Stimulated activated CD8-positive, alpha-beta memory T cell treated with anti-CD3 and anti-CD28 coated beads, Interleukin-15, amount 100 ng/mL, for 24 hours (primary cell): ENCODE measurements around the gene KRT82.

Experiments
- DNase-seq: peaks from one replicate; pipeline ENCODE4 v3.0.0-alpha.2; 2020; ENCODE audit warnings: low read depth

KRT82 gene

GRCh38 chr12:52435659-52435999, 29.5 kb upstream of the KRT82 start:
- no peak for DNase-seq

- no peak for DNase-seq
Measured at GRCh38 chr12:52434760-52435530, 28.8 kb upstream of the KRT82 start.

GRCh38 chr12:52434081-52434733, 28.1 kb upstream of the KRT82 start, which contains the start of gene KRT75:
KRT75 (minus strand) TSS chr12:52434371; CDS start chr12:52434304, 67 bp downstream.
- no peak for DNase-seq

- DNase-seq = no peak
Measured at GRCh38 chr12:52433501-52434080, 27.5 kb upstream of the KRT82 start.

DNA sequence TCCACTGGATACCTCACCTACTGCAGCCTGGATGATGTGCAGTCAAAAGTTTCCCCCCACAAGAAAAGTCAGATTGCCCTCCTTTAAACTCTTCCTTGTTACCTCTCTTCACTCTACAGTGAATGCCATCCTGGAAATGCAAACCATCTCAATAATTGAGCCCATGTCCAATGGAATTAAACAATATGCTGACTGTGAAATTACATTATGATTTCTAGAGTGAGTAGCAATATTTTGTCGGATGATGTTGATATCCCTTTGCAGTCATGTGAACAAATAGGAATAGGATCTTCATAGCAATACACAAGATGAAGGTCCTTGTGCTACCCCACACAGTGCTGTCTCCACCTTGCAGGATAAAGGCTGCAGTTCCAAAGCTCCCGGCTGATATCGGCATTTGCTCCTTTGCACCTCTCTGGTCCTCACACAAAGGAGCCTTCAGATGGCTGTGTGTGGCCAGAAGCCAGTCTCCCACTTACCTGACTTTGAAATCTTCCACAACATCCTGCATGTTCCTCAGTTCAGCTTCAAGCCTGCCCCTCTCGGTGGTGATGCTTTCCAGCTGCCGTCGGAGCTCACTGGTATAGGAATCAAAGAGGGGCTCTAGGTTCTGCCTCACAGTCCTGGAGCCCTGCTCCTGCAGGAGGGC, 26.5 kb upstream of the KRT82 start:
- no peak for DNase-seq

DNA sequence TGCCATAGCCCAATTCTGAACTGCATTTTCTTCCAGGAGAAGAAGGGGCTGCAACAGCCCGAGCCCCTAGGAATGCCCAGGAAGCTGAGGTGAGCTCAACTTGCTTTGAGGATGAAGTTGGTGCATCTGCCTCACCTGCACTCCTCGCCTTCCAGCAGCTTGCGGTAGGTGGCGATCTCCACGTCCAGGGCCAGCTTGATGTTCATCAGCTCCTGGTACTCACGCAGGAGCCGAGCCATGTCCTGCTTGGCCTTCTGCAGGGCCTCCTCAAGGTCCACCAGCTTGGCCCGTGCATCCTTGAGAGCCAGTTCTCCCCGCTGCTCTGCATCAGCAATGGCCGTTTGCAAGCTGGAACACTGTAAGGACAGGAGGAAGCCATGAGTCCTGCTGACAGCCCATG, 22.0 kb upstream of the KRT82 start:
- no peak for DNase-seq

DNA sequence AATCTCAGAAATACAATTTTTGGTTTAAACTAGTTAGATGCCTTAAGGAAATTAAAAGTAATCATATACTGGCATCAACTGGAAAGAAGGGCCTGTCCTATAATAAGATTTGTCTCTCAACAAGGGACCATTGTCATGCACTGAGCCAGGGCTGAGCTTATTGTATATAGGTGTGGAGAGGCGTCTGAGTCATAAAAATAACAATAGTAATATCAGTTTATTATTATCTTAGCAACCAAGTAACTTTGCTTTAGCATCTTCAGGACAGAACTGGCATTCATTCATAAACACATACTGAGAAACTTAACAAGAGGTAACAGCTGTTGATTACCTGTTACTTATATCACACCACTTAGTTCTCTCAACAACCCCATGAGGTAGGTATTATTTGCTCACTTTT, 20.9 kb upstream of the KRT82 start:
- no peak for DNase-seq

DNA sequence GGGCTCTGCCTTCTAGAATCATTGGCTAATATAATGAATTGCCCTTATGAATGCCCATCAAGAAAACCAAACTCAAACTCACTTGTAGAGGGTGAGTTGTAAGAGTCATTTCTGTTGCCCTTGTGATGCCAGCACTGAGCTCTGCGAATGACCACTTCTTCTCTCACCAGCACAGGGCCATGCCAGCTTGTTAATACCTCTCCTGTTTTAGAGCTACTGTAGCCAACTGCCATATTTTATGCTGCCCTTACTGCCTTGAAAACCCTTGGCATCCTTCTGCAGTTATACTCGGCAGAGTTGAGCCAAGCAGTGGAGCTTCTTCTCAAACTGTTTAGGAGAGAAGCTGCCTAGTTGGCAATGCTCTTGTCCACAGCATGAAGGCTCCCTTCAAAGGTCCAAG, 19.9 kb upstream of the KRT82 start:
- DNase-seq = no peak

DNA sequence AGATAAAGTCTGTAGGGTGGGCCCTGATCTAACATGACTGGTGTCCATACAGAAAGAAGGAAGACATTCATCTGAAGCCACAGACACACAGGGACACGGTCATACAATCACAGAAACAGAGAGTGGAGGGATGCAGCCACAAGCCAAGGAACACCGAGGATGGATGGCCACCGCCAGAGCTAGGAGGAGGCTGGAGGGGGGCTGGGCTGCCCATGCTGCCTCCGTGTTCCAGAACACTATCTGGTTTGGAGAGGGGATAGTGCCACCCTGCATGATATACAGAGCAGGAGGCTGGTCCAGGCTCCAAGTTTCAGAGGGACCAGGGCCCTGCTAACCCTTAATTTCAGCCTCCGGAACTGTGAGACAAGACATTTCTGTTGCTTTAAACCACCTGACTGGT, 19.3 kb upstream of the KRT82 start:
- no peak for DNase-seq

- DNase-seq = no peak
Measured at GRCh38 chr12:52423661-52424500, 17.7 kb upstream of the KRT82 start.

DNA sequence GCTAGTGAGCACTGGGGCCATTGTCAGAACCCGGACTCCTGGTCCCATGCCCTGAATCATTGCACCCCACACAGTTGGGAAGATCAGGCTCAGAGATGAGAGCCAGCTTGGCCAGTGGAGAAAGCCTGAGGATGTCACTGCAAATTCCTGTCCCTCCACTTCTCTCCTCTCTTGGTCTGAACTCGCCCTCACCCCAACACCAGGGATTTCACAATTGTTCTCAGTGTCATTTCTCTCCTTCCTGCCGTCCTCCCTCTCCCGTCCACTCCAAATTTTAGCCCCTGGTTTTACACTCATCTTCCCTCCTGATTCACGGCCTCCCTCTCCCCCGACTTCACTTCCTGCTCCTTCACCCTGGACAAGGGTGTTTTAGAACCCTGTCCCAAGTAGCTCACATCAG, 16.9 kb upstream of the KRT82 start:
- no peak for DNase-seq

DNA sequence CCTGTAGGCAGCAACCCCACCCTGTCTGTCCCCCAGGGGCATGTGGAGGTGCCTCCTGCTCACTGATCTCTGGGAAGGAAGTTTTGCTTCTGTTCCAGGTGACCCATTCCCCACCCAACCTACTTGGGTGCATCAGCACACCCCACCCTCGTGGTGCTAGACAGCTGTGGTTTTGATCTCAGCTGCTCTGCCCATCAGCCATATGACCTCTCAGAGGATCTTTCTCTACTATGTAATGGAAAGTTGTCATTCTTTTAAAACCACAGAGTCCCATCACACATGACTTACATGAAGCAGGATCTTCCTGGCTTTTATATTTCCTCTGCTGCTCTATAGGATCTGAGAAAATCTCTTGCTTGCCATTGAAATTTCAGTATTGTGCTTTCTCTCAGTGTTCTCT, 13.5 kb upstream of the KRT82 start:
- no peak for DNase-seq

- no peak for DNase-seq
Measured at GRCh38 chr12:52418576-52419110, 12.5 kb upstream of the KRT82 start.

DNA sequence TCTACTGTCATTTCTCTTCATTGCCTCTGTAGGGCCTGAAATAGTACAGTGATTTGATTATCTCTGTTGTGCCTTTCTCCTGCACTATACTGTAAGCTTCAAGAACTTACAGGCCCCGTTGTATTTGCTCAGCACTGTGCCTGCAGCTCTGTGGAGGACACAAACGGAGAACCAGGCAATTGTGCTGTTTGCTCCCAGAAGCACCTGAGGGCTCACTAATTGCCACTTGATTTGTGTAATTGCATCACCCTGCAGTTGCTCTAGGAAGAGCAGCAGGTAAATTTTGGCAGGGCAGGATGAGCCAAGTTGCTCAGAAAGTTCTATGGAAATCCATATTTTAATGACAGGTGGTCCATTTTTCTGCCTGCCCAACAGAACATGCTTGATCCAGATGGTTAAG, 11.6 kb upstream of the KRT82 start:
- no peak for DNase-seq

GRCh38 chr12:52416795-52417194, 10.7 kb upstream of the KRT82 start:
- DNase-seq = no peak

GRCh38 chr12:52415870-52416750, 10.0 kb upstream of the KRT82 start:
- DNase-seq = no peak

GRCh38 chr12:52414936-52415335, 8.8 kb upstream of the KRT82 start:
- no peak for DNase-seq

GRCh38 chr12:52413782-52414345, 7.7 kb upstream of the KRT82 start:
- no peak for DNase-seq

- no peak for DNase-seq
Measured at GRCh38 chr12:52413202-52413601, 7.1 kb upstream of the KRT82 start.

DNA sequence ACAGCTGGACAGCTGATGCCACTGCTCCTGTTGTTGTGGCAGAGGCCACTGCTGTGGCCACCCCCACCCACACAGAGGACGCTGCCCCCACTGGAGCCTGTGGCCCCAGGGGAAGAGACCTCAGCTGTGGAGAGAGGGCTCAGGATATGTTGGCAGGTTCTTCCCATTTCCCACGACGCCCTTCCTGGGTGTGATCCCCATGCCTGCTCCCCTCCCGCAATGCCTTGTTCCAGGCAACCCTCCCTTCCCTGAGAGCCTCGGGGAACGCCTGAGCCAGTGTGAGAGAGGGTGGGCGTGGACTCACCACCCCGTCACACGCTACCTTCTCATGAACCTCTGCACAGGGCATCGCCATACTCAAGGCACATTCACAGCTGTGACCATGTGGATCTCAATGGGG, 5.7 kb upstream of the KRT82 start:
- DNase-seq = no peak
